ENCODE measurements around the gene CD101.

The CD101 gene

DNA sequence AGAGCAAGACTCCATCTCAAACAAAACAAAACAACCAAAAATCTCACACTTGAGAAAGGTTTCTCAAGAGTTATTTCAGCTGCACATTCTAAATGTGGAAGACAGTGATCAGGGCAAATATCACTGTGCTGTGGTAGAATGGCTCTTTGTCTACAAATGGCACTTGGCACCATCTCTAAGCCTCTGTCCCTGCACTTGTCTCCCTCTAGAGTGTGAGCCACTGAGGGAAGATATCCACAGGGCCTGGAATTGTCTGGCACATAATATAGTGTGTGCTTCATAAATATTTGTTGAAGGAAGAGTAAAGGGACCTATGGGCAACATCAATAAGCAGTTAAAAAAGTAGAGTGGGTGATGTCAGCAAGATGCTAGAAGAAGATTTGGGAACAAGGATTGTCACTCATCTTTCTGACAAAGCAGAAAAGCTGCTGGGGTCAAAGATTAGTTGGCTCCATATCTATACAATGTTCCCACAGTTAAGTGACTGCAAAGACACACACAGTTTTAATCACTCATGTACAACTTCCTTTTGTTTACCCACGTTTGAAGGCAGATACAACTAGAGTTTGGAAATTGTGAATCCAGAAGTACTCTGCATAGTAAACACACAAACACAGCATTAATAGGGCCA, 19.1 kb downstream of the CD101 start:
- no peak for DNase-seq

GRCh38 chr1:117022114-117022513, 20.6 kb downstream of the CD101 start:
- no peak for DNase-seq

DNA sequence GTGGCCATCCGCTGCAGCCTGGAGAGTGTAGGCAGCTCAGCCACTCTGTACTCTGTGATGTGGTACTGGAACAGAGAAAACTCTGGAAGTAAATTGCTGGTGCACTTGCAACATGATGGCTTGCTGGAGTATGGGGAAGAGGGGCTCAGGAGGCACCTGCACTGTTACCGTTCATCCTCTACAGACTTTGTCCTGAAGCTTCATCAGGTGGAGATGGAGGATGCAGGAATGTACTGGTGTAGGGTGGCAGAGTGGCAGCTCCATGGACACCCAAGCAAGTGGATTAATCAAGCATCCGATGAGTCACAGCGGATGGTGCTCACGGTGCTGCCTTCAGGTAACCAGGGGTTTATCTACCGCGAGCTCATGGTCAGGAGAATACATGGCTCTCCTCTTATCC, 24.0 kb downstream of the CD101 start:
- DNase-seq = no peak

GRCh38 chr1:117026361-117026760, 24.8 kb downstream of the CD101 start:
- no peak for DNase-seq

DNA sequence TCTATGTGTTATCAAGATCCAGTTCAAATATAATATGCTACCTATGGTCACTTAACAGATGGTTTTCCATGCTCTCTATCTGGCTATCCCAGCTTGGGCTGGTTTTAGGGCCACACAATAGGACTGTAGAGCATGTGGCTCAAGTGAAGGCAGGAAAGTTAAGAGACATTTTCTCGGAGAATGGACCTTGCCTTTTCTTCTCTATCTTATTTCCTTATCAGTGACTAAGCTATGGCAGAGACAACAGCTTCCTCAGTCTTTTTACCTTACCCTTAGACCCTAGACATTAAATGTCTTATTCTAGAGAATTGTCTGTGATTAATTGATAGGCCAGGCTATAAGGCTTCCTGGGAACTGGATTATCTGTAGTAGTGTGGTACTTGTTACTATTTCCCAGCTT, 28.1 kb downstream of the CD101 start:
- no peak for DNase-seq

GRCh38 chr1:117030271-117030877, 28.8 kb downstream of the CD101 start:
- DNase-seq = no peak

GRCh38 chr1:117032266-117032665, 30.7 kb downstream of the CD101 start:
- DNase-seq = no peak

- no peak for DNase-seq
These were observed 31.4 kb downstream of the CD101 start for GRCh38 chr1:117032681-117033539.

DNA sequence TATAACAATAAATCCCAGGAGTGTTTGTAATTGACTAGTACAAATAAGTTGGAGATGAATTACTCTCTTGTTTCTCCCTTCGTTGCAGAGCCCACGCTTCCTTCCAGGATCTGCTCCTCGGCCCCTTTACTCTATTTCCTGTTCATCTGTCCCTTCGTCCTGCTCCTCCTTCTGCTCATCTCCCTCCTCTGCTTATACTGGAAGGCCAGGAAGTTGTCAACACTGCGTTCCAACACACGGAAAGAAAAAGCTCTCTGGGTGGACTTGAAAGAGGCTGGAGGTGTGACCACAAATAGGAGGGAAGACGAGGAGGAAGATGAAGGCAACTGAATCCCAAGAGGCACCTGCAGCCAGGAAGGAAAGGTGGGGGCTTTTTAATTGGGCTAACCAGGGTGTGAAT, 32.2 kb downstream of the CD101 start:
- no peak for DNase-seq

- DNase-seq = no peak
These were observed 33.3 kb downstream of the CD101 start for GRCh38 chr1:117034791-117035290.

- no peak for DNase-seq
These were observed 34.5 kb downstream of the CD101 start for GRCh38 chr1:117036018-117036461.

- DNase-seq = no peak
These were observed 36.2 kb downstream of the CD101 start for GRCh38 chr1:117037802-117038201.

DNA sequence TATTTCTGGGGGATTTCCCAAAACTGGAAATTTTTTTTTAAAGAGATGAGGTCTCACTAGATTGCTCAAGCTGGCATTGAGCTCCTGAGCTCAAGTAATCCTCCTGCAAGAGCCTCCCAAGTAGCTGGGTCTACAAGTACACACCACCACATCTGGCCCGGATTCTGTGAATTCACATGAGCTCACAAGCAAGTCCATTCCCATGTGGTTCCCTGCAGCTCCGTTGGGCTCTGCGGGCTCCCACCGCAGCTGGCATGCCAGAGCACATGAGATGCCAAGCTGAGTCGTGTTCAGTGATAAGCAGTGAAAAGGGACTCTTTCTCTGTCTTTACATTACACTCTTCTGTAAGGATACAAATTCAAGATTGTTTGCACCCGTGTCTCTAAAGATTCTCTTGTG, 36.7 kb downstream of the CD101 start:
- DNase-seq = no peak

GRCh38 chr1:117044217-117044616, 42.7 kb downstream of the CD101 start:
- DNase-seq = no peak

DNA sequence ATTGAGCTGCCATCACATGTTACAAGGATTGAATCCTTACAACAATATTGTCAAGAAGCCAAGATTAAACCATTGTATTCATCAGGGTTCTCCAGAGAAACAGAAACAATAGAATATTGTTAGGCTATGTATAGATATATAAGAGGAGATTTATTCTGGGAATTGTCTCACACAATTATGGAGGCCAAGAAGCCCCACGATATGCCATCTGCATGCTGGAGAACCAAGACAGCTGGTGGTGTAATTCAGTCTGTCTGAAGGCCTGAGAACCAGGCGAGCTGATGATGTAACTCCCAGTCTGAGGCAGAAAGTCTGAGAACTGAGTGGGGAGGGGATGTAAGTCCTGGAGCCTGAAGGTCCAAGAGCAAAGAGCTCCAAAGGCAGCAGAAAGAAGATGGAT, 44.1 kb downstream of the CD101 start:
- no peak for DNase-seq

GRCh38 chr1:117046781-117047180, 45.2 kb downstream of the CD101 start:
- DNase-seq = no peak

DNA sequence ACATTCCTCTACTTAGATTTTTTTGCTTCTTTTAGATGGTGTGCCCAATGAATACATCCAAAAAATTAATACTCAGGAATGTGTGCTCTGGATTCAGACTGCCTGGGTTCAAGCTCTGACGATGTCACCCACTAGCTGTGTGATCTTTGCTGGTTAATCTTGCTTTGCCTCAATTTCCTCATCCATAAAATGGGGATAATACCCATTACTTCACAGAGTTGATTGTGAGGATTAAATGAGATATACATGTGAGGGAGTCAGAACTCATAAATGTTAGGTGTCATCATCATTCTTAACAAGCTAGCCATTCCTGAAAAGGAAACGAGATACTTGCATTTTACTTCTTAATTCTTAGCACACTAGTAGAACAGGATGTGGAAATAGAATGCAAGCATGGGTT, 45.7 kb downstream of the CD101 start:
- no peak for DNase-seq

GRCh38 chr1:117049857-117050256, 48.3 kb downstream of the CD101 start:
- no peak for DNase-seq

DNA sequence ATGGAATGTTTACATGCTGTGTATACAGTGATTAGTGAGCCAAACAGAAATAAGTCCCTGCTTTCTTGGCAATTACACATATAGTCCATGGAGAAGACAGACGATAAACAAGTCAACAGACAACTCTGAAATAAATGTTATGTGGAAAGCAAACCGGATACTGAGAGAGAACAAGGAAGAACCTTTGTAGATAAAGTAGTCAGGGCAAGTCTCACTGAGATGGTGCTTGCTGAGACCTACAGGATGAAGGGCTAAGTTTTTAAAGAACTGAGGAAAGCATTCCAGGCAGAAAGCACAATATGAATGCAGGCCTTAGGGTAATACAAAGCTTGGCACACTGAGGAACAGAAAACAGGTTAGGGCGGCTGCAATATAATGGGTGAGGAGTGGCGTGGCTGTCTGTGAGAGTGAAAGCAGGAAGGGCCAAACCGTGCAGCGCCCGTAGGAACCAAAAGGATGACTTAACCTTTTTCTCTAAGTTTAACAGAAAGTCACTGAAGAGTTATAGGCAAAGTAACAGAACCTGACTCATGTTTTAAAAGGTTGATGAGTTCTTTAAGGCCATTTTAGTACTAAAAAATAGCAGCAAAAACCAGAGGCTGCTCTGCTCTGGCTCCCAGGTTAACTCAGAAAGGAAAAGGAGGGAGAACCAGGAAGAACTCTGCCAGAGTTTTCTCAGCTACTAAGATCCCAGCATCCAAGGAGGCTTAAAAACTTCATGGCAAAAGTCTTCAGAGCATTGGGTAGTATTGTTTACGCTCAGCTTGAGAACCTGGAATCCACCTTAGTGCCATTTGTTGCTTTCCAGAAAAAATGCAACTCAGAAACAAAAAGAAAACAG, 49.9 kb downstream of the CD101 start:
- no peak for DNase-seq

DNA sequence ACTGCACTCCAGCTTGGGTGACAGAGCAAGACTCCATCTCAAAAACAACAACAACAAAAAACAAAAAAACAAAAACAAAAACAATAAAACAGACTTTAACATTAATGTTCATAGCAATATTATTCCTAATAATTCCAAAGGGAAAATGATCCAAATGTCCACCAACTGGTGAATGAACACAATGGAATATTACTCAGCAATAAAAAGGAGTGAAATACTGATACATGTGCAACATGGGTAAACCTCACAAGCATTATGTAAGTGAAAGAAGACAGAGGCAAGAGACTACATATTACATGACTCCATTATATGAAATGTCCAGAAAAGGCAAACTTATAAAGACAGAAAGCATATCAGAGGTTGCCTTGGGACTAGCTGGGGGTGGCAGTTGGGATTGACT, 52.5 kb downstream of the CD101 start:
- no peak for DNase-seq

DNA sequence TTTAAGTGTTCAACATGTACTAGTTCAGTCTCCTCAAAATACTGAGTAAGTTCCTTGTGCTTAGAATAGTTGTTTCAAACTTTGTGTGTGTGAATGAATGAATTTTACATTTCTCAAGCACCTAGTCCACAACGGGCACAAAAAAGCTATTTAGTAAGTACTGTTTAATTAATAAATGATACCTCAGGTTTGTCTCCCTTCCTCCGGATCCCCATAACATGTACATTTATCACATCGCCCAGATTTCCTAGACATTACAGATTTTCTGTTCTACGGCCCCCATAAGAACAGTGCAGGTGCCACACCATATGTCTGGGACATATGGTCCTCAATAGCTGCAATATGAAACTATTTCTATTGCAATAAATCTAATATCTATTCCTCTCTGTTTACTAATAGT, 57.2 kb downstream of the CD101 start:
- no peak for DNase-seq

- DNase-seq = peak; percentile 74 to 77
These were observed 57.7 kb downstream of the CD101 start for GRCh38 chr1:117059334-117059677.

Data from SHP77 (cell line).